GM23338 (cell line): ENCODE results near the gene CYP2D6. TPM values are rescaled to one million over a fixed set of nuclear protein-coding genes. Genes with fewer than 3 reads are reported as not detected.
"Not testable (repeated sequence)": the region's sequence is repeated elsewhere in the genome, so short reads cannot be mapped to it uniquely, and the experiment has no call there.

Experiments
- ATAC-seq: fragments of 200-7000 bp; cut with Tn5 transposase; 3 replicates; pipeline ENCODE4 v1.9.1; 2020
- DNase-seq: peaks from one replicate; pipeline ENCODE4 v3.0.0-alpha.2; 2015; ENCODE audit warnings: low spot score
- H2AFZ ChIP-seq: fragments of 200-600 bp; sonication (generic); 2 replicates; pipeline ENCODE4 v1.8.0; 2016; ENCODE audit warnings: antibody characterized with exemption, mild to moderate bottlenecking, moderate library complexity
- H3F3A ChIP-seq: fragments of 200-600 bp; sonication (generic); replicated peaks from 2 replicates; pipeline ENCODE4 v1.8.0; 2017; ENCODE audit warnings: antibody characterized with exemption, mixed run types, low read depth
- H3K27ac ChIP-seq: fragments of 200-600 bp; sonication (generic); 2 replicates; pipeline ENCODE4 v1.6.1; 2016; ENCODE audit warnings: low read depth
- H3K27me3 ChIP-seq: fragments of 200-600 bp; sonication (generic); 2 replicates; pipeline ENCODE4 v1.8.0; 2016; ENCODE audit warnings: mild to moderate bottlenecking, mixed run types, moderate library complexity; ENCODE audit not compliant: insufficient read depth
- H3K36me3 ChIP-seq: fragments of 200-600 bp; sonication (generic); 2 replicates; pipeline ENCODE4 v1.8.0; 2016; ENCODE audit warnings: mild to moderate bottlenecking; ENCODE audit not compliant: insufficient read depth
- H3K4me1 ChIP-seq: fragments of 200-600 bp; sonication (generic); 2 replicates; pipeline ENCODE4 v1.8.0; 2016; ENCODE audit warnings: mild to moderate bottlenecking, moderate library complexity; ENCODE audit not compliant: insufficient read depth
- H3K4me2 ChIP-seq: fragments of 200-600 bp; sonication (generic); 2 replicates; pipeline ENCODE4 v1.7.1; 2017; ENCODE audit warnings: mixed run types
- H3K4me3 ChIP-seq: fragments of 200-600 bp; sonication (generic); 2 replicates; pipeline ENCODE4 v1.6.1; 2016; ENCODE audit warnings: mixed run types
- H3K79me2 ChIP-seq: fragments of 200-600 bp; sonication (generic); replicated peaks from 2 replicates; pipeline ENCODE4 v1.8.0; 2017; ENCODE audit warnings: mild to moderate bottlenecking; ENCODE audit not compliant: insufficient read depth
- H3K9me2 ChIP-seq: fragments of 200-600 bp; sonication (generic); 2 replicates; pipeline ENCODE4 v1.8.0; 2017; ENCODE audit not compliant: insufficient read depth
- H4K20me1 ChIP-seq: fragments of 200-600 bp; sonication (generic); replicated peaks from 2 replicates; pipeline ENCODE4 v1.8.0; 2017; ENCODE audit warnings: mild to moderate bottlenecking; ENCODE audit not compliant: insufficient read depth
- H3K27ac Mint-ChIP-seq: 2 replicates; pipeline ENCODE4 v1.8.0; 2020; ENCODE audit warnings: inconsistent platforms, mild to moderate bottlenecking, moderate library complexity, mixed read lengths
- H3K27me3 Mint-ChIP-seq: 3 replicates; pipeline ENCODE4 v1.8.0; 2022; ENCODE audit warnings: low read depth, mild to moderate bottlenecking, moderate library complexity, mixed read lengths, inconsistent platforms; ENCODE audit not compliant: insufficient read depth, poor library complexity
- H3K36me3 Mint-ChIP-seq: 3 replicates; pipeline ENCODE4 v1.8.0; 2021; ENCODE audit warnings: low read depth, mild to moderate bottlenecking, inconsistent platforms, moderate library complexity, mixed read lengths
- H3K4me1 Mint-ChIP-seq: 3 replicates; pipeline ENCODE4 v1.8.0; 2020; ENCODE audit warnings: mild to moderate bottlenecking, inconsistent platforms, mixed read lengths
- H3K4me3 Mint-ChIP-seq: 3 replicates; pipeline ENCODE4 v1.8.0; 2021; ENCODE audit warnings: moderate library complexity, mild to moderate bottlenecking, inconsistent platforms, mixed read lengths
- H3K9me3 Mint-ChIP-seq: 3 replicates; pipeline ENCODE4 v1.8.0; 2020; ENCODE audit warnings: moderate library complexity, mild to moderate bottlenecking, inconsistent platforms, mixed read lengths
- JUNB ChIP-seq: IDR thresholded peaks from one replicate; pipeline ENCODE4 v1.6.1; 2016; ENCODE audit warnings: antibody characterized with exemption; ENCODE audit not compliant: unreplicated experiment
- POLR2AphosphoS5 ChIP-seq: IDR thresholded peaks from 2 replicates; pipeline ENCODE4 v1.6.1; 2016; ENCODE audit warnings: antibody characterized with exemption, low read depth
- ZNF114 ChIP-seq: fragments of 250-450 bp; sonication (Bioruptor Pico); IDR thresholded peaks from 2 replicates; pipeline ENCODE4 v1.5.0; 2020; ENCODE audit warnings: mild to moderate bottlenecking, moderate library complexity
- polyA plus RNA-seq: library from polyadenylated mRNA; unstranded; fragments of >200 nt; fragmentation: Nextera tagmentation; extraction: Ambion mirVana; gene quantifications from 2 replicates; pipeline ENCODE4 v1.2.1, GENCODE V29; 2016
- total RNA-seq: library from RNA; depleted of rRNA; stranded (reverse); fragments of >200 nt; shearing (Covaris generic); gene quantifications from 2 replicates; pipeline ENCODE4 v1.2.3, GENCODE V29; 2014
- TF ChIP-seq, protein P1 (sequence below): fragments of 250-450 bp; sonication (Bioruptor Pico); IDR thresholded peaks from 2 replicates; pipeline ENCODE4 v1.5.0; 2020; ENCODE audit warnings: mild to moderate bottlenecking, moderate library complexity
- TF ChIP-seq, protein P2 (sequence below), 2 experiments: fragments of 200-600 bp in 1 of 2; sonication (generic) in 1 of 2; conservative IDR thresholded peaks; 2 replicates each; pipeline versions ENCODE4 v1.5.1 to v1.6.1; 2016 to 2017; ENCODE audit warnings: antibody characterized with exemption in 2 of 2, low read depth in 2 of 2, mild to moderate bottlenecking in 2 of 2, moderate library complexity in 1 of 2

CYP2D6 gene
- total and polyA plus RNA-seq, 2 experiments from 2014 or later: 1.2 to 1.3 TPM

DNA sequence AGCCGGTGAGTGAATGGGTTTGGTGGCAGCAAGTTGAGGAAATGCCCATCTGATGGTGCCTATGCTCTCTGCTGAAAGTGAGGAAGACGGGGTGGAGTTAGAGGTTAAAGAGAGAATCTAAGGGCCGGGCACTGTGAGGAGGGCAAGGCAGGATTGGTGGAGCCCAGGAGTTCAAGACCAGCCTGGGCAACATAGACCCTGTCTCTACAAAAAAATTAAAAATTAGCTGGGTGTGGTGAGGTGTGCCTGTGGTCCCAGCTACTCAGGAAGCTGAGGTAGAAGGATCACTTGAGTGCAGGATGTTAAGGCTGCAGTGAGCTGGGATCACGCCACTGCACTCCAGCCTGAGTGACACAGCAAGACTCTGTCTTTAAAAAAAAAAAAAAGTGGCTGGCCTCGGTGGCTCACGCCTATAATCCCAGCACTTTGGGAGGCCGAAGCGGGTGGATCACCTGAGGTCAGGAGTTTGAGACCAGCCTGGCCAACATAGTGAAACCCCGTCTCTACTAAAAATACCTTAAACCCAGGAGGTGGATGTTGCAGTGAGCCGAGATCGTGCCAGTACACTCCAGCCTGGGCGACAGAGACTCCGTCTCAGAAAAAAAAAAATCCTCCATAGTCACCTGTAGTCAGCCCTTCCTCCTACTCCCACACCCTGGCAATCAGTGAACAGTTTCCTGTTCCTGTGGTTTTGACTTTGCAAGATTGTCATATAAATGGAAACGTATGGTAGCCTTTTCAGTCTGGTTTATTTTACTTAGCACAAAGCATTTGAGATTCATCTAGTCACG is 10.2 kb downstream of the CYP2D6 start:
- H3K4me2 ChIP-seq, DNase-seq, H3K27ac Mint-ChIP-seq, H2AFZ ChIP-seq, H4K20me1 ChIP-seq, H3K4me3 ChIP-seq, H3K27ac ChIP-seq, H3K4me1 Mint-ChIP-seq, H3K36me3 ChIP-seq, ATAC-seq, H3K9me2 ChIP-seq, H3K27me3 Mint-ChIP-seq, H3K27me3 ChIP-seq, H3K79me2 ChIP-seq, H3F3A ChIP-seq, H3K4me3 Mint-ChIP-seq, H3K4me1 ChIP-seq: not testable (repeated sequence)
- H3K36me3 Mint-ChIP-seq: peaks cover 10% of the 10 kb centered on the region; the same call in 2 of the 3 replicates
- peaks cover 15% of the 10 kb centered on the region for H3K9me3 Mint-ChIP-seq

DNA sequence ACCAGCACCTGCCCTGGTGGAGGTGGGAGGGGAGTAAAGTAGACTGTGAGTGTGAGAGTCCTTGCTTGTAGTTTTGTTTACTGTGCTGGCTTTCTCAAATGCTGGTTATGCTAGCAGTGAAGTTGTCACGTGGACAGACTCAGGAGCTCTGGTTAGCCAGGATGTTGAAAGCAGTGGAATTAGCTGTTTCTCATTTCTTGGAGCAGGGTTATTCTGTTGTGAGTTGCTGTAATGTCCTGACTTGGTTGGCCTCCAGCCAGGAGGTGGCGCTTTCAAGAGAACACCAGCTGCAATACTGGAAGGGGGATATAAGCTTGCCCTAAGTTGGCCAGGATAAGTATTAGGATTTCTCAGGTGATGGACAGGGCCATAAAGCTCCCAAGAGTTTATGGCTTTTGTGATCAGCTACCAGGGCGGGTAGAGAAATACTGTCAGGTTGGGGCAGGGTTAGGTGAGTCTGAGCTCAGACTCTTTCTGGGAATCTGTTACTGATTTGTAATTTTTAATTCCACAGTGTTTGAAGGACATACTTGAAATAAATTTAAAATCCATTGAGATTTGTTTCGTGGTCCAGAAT is 13.7 kb downstream of the CYP2D6 start:
- H3K9me2 ChIP-seq: no peaks in the 10 kb centered on the region
- H3K4me3 Mint-ChIP-seq: no peak overlapping the region
- H2AFZ ChIP-seq: no peak overlapping the region
- H3K27me3 ChIP-seq: no peaks in the 10 kb centered on the region
- no peaks in the 10 kb centered on the region for H4K20me1 ChIP-seq
- H3K36me3 ChIP-seq: peaks cover 3% of the 10 kb centered on the region; the same call in 1 of the 2 replicates
- H3K27ac ChIP-seq: no peak overlapping the region
- no peaks in the 10 kb centered on the region for H3K4me1 ChIP-seq
- DNase-seq (peak; percentile 64), ATAC-seq (peak; percentile 73)
- H3K9me3 Mint-ChIP-seq: peaks cover 37% of the 10 kb centered on the region
- H3K27ac Mint-ChIP-seq: no peak overlapping the region
- peaks cover 24% of the 10 kb centered on the region; the same call in 2 of the 3 replicates for H3K36me3 Mint-ChIP-seq
- H3K4me3 ChIP-seq: no peak overlapping the region
- no peak overlapping the region for H3K4me2 ChIP-seq
- TF ChIP-seq POLR2AphosphoS5 (no peak), JUNB (no peak), ZNF114 (CRISPR knock-in tag) (no peak)
- TF ChIP-seq, protein P1, sequence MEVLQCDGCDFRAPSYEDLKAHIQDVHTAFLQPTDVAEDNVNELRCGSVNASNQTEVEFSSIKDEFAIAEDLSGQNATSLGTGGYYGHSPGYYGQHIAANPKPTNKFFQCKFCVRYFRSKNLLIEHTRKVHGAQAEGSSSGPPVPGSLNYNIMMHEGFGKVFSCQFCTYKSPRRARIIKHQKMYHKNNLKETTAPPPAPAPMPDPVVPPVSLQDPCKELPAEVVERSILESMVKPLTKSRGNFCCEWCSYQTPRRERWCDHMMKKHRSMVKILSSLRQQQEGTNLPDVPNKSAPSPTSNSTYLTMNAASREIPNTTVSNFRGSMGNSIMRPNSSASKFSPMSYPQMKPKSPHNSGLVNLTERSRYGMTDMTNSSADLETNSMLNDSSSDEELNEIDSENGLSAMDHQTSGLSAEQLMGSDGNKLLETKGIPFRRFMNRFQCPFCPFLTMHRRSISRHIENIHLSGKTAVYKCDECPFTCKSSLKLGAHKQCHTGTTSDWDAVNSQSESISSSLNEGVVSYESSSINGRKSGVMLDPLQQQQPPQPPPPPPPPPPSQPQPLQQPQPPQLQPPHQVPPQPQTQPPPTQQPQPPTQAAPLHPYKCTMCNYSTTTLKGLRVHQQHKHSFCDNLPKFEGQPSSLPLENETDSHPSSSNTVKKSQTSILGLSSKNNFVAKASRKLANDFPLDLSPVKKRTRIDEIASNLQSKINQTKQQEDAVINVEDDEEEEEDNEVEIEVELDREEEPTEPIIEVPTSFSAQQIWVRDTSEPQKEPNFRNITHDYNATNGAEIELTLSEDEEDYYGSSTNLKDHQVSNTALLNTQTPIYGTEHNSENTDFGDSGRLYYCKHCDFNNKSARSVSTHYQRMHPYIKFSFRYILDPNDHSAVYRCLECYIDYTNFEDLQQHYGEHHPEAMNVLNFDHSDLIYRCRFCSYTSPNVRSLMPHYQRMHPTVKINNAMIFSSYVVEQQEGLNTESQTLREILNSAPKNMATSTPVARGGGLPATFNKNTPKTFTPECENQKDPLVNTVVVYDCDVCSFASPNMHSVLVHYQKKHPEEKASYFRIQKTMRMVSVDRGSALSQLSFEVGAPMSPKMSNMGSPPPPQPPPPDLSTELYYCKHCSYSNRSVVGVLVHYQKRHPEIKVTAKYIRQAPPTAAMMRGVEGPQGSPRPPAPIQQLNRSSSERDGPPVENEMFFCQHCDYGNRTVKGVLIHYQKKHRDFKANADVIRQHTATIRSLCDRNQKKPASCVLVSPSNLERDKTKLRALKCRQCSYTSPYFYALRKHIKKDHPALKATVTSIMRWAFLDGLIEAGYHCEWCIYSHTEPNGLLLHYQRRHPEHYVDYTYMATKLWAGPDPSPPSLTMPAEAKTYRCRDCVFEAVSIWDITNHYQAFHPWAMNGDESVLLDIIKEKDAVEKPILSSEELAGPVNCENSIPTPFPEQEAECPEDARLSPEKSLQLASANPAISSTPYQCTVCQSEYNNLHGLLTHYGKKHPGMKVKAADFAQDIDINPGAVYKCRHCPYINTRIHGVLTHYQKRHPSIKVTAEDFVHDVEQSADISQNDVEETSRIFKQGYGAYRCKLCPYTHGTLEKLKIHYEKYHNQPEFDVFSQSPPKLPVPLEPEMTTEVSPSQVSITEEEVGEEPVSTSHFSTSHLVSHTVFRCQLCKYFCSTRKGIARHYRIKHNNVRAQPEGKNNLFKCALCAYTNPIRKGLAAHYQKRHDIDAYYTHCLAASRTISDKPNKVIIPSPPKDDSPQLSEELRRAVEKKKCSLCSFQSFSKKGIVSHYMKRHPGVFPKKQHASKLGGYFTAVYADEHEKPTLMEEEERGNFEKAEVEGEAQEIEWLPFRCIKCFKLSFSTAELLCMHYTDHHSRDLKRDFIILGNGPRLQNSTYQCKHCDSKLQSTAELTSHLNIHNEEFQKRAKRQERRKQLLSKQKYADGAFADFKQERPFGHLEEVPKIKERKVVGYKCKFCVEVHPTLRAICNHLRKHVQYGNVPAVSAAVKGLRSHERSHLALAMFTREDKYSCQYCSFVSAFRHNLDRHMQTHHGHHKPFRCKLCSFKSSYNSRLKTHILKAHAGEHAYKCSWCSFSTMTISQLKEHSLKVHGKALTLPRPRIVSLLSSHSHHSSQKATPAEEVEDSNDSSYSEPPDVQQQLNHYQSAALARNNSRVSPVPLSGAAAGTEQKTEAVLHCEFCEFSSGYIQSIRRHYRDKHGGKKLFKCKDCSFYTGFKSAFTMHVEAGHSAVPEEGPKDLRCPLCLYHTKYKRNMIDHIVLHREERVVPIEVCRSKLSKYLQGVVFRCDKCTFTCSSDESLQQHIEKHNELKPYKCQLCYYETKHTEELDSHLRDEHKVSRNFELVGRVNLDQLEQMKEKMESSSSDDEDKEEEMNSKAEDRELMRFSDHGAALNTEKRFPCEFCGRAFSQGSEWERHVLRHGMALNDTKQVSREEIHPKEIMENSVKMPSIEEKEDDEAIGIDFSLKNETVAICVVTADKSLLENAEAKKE (CRISPR knock-in tag): no peak
- TF ChIP-seq, protein P2, sequence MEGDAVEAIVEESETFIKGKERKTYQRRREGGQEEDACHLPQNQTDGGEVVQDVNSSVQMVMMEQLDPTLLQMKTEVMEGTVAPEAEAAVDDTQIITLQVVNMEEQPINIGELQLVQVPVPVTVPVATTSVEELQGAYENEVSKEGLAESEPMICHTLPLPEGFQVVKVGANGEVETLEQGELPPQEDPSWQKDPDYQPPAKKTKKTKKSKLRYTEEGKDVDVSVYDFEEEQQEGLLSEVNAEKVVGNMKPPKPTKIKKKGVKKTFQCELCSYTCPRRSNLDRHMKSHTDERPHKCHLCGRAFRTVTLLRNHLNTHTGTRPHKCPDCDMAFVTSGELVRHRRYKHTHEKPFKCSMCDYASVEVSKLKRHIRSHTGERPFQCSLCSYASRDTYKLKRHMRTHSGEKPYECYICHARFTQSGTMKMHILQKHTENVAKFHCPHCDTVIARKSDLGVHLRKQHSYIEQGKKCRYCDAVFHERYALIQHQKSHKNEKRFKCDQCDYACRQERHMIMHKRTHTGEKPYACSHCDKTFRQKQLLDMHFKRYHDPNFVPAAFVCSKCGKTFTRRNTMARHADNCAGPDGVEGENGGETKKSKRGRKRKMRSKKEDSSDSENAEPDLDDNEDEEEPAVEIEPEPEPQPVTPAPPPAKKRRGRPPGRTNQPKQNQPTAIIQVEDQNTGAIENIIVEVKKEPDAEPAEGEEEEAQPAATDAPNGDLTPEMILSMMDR (conservative IDR thresholded peaks at IDR 0.05; ENCODE audit: low read depth in 2 of 2): peak; percentile 71 to 79
- no peaks in the 10 kb centered on the region for H3K79me2 ChIP-seq
- H3K4me1 Mint-ChIP-seq: peaks cover 7% of the 10 kb centered on the region; the same call in 2 of the 3 replicates
- H3F3A ChIP-seq: no peaks in the 10 kb centered on the region
- peaks cover 8% of the 10 kb centered on the region for H3K27me3 Mint-ChIP-seq

DNA sequence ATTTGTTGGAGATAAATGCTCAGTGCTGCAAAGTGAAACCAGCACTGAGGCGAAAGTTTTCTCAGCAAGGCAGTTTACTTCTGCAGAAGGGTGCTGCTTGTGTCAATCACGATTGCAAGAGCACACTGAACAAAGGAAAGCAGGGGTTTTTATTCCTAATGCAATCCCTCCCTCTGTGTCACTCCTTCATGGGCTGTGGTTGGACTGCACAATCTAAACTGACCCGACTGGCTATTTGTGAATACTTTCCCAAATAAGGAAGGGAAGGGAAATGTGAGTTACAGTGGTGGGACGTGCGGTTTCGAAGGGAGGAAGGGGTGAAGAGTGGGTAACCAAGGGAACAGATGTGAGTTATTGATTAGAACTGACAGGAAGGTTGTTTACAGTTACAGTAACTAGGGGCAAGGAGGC is 15.2 kb downstream of the CYP2D6 start:
- H3K79me2 ChIP-seq, H3K4me1 Mint-ChIP-seq, H3K36me3 ChIP-seq, DNase-seq, H3K27ac Mint-ChIP-seq, ATAC-seq, H4K20me1 ChIP-seq, H3K27me3 Mint-ChIP-seq, H3K9me2 ChIP-seq, H3K27ac ChIP-seq, H3K4me1 ChIP-seq, H3K4me2 ChIP-seq, H3K4me3 ChIP-seq, H3K27me3 ChIP-seq, H3K4me3 Mint-ChIP-seq, H3F3A ChIP-seq, H2AFZ ChIP-seq: not testable (repeated sequence)
- Mint-ChIP-seq H3K9me3 (peaks cover 37% of the 10 kb centered on the region), H3K36me3 (peaks cover 24% of the 10 kb centered on the region; the same call in 2 of the 3 replicates)
